Cardiac muscle cell (in vitro differentiated cells and primary cell): Measurements from ENCODE around the gene TTC13. TPM values are rescaled to one million over a fixed set of nuclear protein-coding genes. Genes with fewer than 3 reads are reported as not detected.

Experiments
- DNase-seq, 2 donors: peaks; one replicate each; pipeline versions ENCODE4 v3.0.0 to v3.0.0-alpha.2; 2010 to 2017; ENCODE audit warnings: low read depth in 1 of 2, low spot score in 1 of 2
- H3K27ac ChIP-seq: fragments of 200-600 bp; sonication (generic); 2 replicates; pipeline ENCODE4 v1.5.1; 2016
- H3K27me3 ChIP-seq: fragments of 200-600 bp; sonication (generic); 2 replicates; pipeline ENCODE4 v1.6.0; 2016; ENCODE audit warnings: control low read depth
- H3K36me3 ChIP-seq: fragments of 200-600 bp; sonication (generic); 2 replicates; pipeline ENCODE4 v1.5.1; 2016; ENCODE audit warnings: control low read depth
- H3K4me1 ChIP-seq: fragments of 200-600 bp; sonication (generic); 2 replicates; pipeline ENCODE4 v1.8.1; 2017; ENCODE audit warnings: low read depth, mild to moderate bottlenecking, mixed run types
- H3K4me3 ChIP-seq: fragments of 200-600 bp; sonication (generic); 2 replicates; pipeline ENCODE4 v1.5.1; 2016; ENCODE audit warnings: mild to moderate bottlenecking
- H3K9me3 ChIP-seq: fragments of 200-600 bp; sonication (generic); 2 replicates; pipeline ENCODE4 v1.5.1; 2017; ENCODE audit warnings: low read depth, mild to moderate bottlenecking, control low read depth
- CTCF ChIP-seq: IDR thresholded peaks from 2 replicates; pipeline ENCODE4 v1.5.1; 2012; ENCODE audit warnings: low read depth, mild to moderate bottlenecking, low read length
- polyA plus RNA-seq: library from polyadenylated mRNA; unstranded; fragments of >200 nt; fragmentation: Nextera tagmentation; extraction: Ambion mirVana; gene quantifications from 2 replicates; pipeline ENCODE4 v1.2.1, GENCODE V29; 2016
- total RNA-seq: library from RNA; depleted of rRNA; stranded (reverse); fragments of >200 nt; gene quantifications from 2 replicates; pipeline ENCODE4 v1.2.3, GENCODE V29; 2016

TTC13 gene
- total and polyA plus RNA-seq, 2 experiments from 2014 or later: 7.1 to 9.1 TPM

DNA sequence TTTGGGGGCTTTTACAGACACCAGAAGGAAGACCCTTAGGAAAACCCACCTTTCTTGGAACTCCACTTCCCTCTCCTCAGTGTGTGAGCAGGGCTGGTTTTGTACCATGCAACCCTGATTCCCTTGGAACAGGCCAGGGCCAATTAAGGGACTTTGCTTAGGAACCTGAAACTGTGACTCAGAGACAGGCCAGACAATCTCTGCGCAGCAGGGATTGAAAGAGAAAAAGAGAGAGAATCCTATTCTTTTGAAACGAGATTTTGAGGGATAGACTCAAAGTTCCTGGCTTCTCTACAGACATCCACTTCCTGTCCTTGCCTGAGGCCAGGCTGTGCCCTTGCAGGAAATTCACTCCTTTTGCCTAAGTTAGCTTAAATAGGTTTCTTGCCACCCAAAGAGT lies 87.2 kb downstream of the TTC13 start:
- TF ChIP-seq CTCF: no peak
- H3K27ac ChIP-seq: no peak overlapping the region
- DNase-seq: no peak

GRCh38 chr1:230884646-230885045 lies 94.0 kb downstream of the TTC13 start:
- H3K4me3 ChIP-seq: no peak overlapping the region

More for the DNA sequence above, 87.2 kb downstream of the TTC13 start:
- Histone ChIP-seq H3K27me3 (no peaks in the 10 kb centered on the region), H3K9me3 (no peaks in the 10 kb centered on the region), H3K4me1 (peaks cover 3% of the 10 kb centered on the region), H3K36me3 (no peaks in the 10 kb centered on the region), H3K4me3 (no peak overlapping the region)

GRCh38 chr1:230883967-230884366 lies 94.7 kb downstream of the TTC13 start:
- TF ChIP-seq CTCF: no peak
- Histone ChIP-seq H3K27me3 (no peaks in the 10 kb centered on the region), H3K27ac (no peak overlapping the region), H3K4me1 (peaks cover 3% of the 10 kb centered on the region), H3K36me3 (no peaks in the 10 kb centered on the region), H3K9me3 (no peaks in the 10 kb centered on the region), H3K4me3 (no peak overlapping the region)
- DNase-seq: no peak

More at GRCh38 chr1:230884646-230885045, 94.0 kb downstream of the TTC13 start:
- H3K27ac ChIP-seq: no peak overlapping the region
- H3K4me1 ChIP-seq: peaks cover 3% of the 10 kb centered on the region
- H3K36me3 ChIP-seq: no peaks in the 10 kb centered on the region
- no peaks in the 10 kb centered on the region for H3K27me3 ChIP-seq
- H3K9me3 ChIP-seq: no peaks in the 10 kb centered on the region
- TF ChIP-seq CTCF: no peak
- no peak for DNase-seq

- no peaks in the 10 kb centered on the region for H3K4me1 ChIP-seq
- TF ChIP-seq CTCF: no peak
- no peak for DNase-seq
- no peaks in the 10 kb centered on the region for H3K27me3 ChIP-seq
- H3K27ac ChIP-seq: no peak overlapping the region
- H3K36me3 ChIP-seq: no peaks in the 10 kb centered on the region
- no peak overlapping the region for H3K4me3 ChIP-seq
- no peaks in the 10 kb centered on the region for H3K9me3 ChIP-seq
These were observed 98.9 kb downstream of the TTC13 start for GRCh38 chr1:230879778-230880177.

DNA sequence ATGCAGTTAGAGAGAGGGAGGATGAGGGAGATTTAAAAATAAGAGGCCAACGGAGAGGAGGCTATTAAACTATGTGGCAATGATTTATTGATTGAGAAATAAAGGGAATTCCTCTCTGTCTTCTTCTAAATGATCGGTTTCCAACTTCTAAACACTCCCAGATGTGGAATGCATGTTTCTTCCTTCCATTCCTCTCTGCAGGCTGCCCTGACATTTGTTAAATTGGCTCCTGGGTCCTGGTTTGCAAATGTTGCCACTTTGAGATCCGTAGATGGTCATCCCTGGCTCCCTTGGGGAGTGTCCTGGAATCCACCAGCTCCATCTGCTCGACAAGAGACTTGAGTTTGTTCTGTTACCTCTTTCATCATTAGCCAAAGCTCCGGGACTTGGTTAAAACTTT lies 100.1 kb downstream of the TTC13 start:
- Histone ChIP-seq H3K9me3 (no peaks in the 10 kb centered on the region), H3K36me3 (no peaks in the 10 kb centered on the region), H3K27me3 (no peaks in the 10 kb centered on the region)

More for the DNA sequence above, 100.1 kb downstream of the TTC13 start:
- DNase-seq: peak in 1 of 2 donors; percentile 59
- Histone ChIP-seq H3K27ac (no peak overlapping the region), H3K4me3 (no peak overlapping the region), H3K4me1 (no peaks in the 10 kb centered on the region)
- no peak for TF ChIP-seq CTCF
